HG02973 (cell line): ENCODE data around the gene FNBP1L.

Source experiments
- ATAC-seq: cut with Tn5 transposase; IDR thresholded peaks from one replicate; pipeline ENCODE4 v1.9.1; 2021; ENCODE audit warnings: moderate library complexity; ENCODE audit not compliant: unreplicated experiment

FNBP1L gene

GRCh38 chr1:93447481-93448291, at the start of gene FNBP1L:
FNBP1L (plus strand) TSS chr1:93448118; CDS start chr1:93448282, 164 bp downstream.
- ATAC-seq, result no peak

DNA sequence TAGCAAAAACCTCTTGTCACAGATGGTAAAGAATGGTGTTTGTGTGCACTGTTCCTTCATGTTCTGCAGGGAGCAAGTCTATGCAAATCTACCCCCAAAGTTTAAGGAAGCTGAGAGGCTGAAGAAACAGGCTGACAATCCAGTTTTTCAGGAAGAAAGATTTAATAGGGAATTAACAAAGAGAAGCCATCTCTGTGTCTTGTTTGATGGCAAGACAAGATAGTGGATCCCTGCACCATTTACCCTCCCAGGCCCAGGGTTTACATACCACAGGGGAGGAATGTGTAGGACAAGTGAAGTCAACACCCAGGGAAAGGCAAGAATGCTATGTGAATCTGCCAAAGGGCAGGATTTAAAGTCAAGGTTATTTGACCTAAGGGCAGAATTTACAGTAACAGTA, 48.1 kb upstream of the FNBP1L start:
- ATAC-seq, result no peak

GRCh38 chr1:93408203-93408602, 39.7 kb upstream of the FNBP1L start:
- ATAC-seq, result no peak

GRCh38 chr1:93411000-93411399, 36.9 kb upstream of the FNBP1L start:
- ATAC-seq, result no peak

DNA sequence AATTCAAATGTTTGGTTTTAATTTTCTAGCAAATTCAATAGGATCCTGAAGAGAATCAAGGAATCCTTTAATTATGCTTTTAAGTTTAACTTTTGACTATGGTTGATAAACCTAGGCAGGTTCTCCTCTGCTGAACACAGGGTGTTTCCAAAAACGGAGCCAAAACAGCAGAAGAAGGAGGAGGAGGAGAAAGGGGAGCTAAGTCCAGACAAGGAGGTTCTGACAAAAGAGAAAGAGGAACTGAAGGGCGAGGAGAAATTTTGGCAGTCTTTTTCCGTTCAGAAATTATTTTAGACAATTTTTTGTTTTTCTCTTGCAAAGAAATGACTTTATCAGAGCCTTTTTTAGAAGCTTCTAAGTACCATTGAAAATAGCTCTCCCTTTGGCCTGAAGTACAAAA, 33.2 kb upstream of the FNBP1L start:
- ATAC-seq, result no peak

DNA sequence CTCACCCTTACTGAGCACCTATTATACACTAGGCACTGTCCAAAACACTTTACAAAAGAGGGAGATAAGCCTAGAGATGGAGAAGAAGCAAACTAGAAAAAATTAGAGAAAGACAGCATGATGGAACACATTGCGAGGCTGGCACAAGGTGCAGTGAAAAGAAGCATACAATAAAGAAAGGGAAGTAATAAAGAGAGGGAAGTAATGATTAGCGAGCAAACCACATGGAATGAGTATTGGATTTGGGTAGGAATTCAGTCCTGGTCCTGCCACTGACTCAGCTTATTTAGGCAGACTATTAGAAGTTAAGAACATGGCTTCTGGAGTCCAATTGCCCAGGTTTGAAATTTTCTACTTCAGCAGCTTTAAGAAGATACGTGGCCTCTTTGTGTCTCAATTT, 32.6 kb upstream of the FNBP1L start:
- ATAC-seq, result no peak

GRCh38 chr1:93416183-93416582, 31.7 kb upstream of the FNBP1L start:
- no peak for ATAC-seq

- ATAC-seq, result no peak
These were observed 28.6 kb upstream of the FNBP1L start for GRCh38 chr1:93419344-93419743.

DNA sequence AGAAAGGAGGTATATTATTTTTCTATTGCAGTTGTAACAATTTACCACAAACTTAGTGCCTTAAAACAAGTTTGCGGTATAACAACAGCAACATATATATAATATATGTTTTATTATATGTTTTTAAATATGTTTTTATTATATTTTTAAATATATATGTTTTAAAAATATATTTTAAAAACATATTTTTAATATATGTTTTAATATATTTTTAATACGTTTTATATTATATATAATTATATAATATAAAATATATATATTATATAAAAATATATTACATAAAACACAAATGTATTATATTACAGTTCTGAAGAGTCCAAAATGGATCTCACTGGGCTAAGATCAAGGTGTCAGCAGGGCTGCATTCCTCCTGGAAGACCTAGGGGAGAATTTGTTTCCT, 27.5 kb upstream of the FNBP1L start:
- ATAC-seq, result no peak

DNA sequence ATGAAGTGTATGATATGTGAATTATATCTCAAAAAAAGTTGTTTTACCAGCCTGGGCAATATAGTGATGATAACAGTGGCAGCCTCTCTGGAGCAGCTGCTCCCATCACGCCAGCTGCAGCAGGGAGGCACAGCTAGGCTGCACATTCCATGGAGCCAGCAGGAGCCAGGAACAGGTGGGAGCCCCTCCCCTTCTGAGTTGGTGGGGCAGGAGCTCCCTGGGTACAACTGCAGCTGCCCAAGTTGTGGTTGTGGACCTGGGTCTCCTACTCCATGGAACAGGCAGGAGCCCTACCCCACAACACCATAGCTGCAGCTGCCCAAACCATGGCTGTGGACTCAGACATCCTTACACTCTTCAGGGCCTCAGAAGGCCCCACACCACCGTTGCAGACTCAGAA, 21.7 kb upstream of the FNBP1L start:
- ATAC-seq, result no peak

DNA sequence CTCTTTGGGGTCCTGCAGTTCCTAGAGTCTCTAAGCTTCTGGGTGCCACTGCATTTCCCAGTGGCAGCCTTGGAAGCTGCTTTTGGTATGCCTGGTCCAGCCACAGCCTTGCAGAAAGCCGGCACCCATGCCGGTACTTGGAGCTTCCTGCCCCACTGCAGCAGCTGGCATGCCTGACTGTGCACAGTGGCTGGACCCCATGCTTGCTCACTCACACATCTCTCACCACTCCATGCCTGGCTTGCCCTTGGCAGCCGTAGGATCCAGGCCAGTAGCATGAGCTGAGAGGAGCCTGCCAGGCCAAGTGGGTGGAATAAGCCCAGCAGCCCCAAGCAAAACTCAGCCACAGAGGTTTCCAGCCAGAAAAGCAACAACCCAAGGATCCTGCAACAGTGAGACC, 20.3 kb upstream of the FNBP1L start:
- no peak for ATAC-seq

DNA sequence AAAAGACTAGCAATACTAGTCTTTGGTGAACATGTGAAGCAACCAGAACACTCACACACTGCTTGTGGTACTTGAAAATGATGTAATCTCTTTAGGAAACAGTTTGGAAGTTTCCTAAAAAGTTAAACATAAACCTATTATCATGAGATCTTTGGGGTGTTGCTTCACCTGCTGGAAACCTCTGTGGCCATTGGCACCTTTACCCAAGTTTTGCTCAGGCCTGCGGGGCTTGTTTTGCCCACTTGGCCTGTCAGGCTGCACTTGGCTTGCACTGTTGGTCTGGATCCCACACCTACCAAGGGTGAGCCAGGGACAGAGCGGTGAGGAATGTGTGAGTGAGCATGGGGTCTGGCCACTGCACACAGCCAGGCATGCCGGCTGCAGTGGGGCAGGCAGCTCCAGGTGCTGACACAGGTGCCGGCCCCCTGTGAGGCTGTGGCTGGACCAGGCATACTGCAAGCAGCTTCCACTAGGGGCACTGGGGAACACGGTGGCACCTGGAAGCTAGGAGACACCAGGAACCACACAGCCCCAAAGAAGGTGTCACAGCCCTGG, 14.4 kb upstream of the FNBP1L start:
- ATAC-seq, result no peak

DNA sequence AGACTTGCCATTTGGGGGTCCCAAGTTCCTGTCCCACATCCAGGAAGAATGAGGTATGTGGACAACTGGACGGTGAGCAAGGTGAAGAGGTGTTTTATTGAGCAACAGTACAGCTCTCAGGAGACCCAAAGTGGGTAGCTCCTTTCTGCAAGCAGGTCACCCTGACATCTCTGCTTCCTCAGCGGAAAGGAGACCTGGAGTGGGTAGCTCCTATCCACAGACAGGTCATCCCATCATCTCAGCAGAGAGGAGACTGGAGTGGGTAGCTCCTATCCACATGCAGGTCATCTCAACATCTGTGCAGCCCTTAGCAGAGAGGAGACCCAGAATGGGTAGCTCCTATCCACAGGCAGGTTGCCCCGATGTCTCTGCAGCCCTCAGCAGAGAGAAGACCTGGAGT, 13.8 kb upstream of the FNBP1L start:
- ATAC-seq, result no peak

DNA sequence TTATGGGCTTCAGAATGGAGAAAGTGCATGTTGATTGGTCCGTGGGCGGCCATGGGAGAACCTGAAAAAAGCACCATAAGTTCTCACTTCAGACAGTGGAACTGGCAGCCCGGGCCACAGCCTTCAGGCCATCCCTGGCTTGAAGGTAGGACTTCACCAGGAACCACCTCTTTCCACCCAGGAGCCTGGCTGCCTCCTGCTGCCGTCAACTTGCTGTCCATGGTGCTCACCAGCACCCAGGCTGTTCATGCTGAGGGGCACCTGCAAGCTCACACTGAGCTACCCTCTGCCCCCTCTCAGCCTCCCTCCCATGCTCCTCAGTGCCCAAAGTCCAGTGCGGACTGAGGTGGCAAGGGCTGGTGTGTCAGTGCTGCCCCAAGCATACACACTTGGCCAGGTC, 12.9 kb upstream of the FNBP1L start:
- ATAC-seq, result no peak

DNA sequence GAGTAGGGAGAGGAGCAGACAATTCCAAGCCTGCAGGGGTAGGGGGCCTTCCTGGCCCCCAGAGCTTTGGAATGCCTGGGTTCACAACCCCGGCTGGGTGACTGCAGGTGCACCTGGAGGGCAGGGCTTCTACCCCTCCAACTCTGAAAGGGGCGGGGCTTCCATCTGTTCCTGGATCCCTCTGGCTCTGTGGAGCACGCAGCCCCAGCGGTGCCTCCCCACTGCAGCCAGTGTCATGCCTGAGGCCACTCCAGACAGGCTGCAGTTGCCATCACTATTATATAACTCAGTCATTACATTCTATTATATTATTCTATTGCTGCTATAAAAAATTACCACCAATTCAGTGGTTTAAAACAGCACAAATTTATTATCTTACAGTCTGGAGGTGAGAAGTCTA, 12.5 kb upstream of the FNBP1L start:
- no peak for ATAC-seq

GRCh38 chr1:93436496-93436895, 11.4 kb upstream of the FNBP1L start:
- ATAC-seq, result no peak

DNA sequence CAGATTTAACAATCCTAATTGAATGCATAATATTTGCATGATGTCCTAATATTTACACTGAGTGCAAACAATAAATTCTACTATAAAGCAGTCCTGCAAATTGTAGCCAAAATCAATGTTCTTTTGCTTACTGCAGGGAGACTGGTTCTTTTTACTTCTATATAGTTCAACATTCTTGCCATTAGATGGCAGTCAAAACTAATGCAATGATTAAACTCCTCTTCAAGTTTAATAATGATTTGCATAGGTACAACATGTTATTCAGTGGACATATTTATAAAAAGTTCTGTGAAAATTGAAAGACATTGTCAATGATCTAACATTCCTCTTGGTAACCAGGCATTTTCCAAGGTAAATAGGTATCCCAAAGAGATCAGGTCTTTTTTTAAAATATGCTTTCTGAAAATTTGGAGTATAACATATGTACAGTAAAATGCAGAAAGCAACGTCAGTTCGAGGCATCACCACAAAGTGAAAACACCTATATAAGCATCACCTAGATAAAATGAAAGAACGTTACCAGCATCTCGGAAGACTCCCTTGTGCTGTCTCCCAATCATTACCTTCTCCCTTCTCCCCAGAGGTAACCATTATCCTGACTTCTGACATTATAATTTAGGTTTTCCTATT, 9.8 kb upstream of the FNBP1L start:
- no peak for ATAC-seq

GRCh38 chr1:93438716-93439115, 9.2 kb upstream of the FNBP1L start:
- no peak for ATAC-seq

- no peak for ATAC-seq
These were observed 7.6 kb upstream of the FNBP1L start for GRCh38 chr1:93440272-93440671.

DNA sequence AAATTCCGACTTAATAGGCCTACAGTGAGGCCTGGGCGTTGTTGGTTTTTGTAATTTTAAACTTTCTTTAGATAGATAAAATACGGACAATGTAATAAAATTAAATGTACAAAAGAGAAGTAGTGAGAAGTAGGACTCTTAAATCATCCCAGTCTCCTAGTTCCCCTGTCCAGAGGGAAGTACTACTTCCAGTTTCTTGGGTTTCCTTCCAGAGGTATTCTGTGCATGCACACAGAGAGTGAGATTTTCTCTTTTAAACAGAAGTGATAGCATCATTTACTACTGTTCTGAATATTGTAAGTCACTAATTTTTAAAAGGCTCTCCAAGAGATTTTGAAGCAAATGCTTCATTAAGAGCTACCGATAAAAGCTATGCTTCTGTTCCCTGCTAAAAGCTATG, 7.2 kb upstream of the FNBP1L start:
- ATAC-seq, result no peak

DNA sequence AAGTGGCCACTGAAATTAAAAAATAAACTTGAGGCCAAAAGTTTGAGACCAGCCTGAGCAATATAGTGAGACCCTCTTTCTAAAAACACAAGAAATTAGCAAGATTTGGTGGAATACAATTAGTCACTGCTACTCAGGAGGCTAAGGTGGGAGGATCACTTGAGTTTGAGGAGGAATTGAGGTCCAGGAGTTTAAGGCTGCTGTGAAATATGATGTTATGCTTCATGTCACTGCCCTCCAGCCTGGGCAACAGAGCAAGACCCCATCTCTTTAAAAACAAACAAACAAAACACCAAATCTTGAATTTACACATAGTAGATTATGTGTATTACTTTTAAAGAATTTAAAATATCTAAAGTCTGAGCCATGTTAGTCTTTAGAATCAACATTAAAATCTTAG, 6.3 kb upstream of the FNBP1L start:
- ATAC-seq, result no peak

DNA sequence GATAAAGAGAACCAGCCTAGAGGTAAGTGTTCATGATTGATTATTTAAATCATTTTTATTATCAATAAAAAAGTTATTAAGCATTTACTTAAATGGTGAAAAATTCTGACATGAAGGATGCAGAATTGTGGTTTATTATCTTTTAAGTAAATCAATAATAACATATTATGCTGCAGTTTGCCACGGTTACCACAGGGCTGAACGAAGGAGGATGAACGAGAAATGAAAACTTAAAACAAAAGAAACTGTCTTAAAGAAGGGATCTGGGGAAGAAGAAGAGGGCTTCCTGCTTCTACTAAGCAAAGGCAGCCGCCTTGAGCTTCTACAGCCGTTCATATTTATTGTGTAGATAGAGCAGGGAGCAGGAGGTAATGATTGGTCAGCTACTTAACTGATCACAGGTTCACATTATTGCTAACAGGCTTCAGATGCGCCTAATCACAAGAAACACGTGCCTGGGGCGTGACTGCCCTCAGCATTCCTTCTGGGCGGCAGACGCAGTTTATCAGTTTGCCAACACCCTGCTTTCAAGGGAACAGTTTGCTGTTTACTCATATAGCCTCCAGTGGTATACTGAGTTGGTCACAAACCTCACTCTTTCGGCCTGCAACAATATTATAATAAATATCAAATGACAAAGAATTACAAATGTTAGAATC, 5.8 kb upstream of the FNBP1L start:
- no peak for ATAC-seq
